ENCODE measurements around the gene KRTAP25-1.

KRTAP25-1 gene, protein sequence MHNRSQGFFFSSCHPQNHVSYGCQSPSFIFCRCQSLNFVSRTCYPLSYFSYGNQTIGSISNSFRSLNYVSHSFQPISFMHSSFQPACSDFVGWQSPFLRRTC

DNA sequence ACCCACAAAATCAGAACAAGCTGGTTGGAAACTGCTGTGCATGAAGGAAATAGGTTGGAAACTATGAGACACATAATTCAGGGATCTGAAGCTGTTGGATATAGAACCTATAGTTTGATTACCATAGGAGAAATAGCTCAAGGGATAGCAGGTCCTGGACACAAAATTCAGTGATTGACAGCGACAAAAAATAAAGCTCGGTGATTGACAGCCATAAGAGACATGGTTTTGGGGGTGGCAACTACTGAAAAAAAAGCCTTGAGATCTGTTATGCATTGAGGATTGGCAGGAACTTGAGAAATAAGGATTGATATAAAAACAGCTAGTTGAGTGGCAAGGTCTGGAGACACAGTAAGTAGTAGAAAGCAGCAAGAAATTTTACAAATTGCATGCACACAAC, at the start of gene KRTAP25-1:
Gene KRTAP25-1 (minus strand): TSS at position 300 of the 400 bp plus-strand sequence. CDS start 24 bp downstream, at position 276.
- DNase-seq, result no peak

DNA sequence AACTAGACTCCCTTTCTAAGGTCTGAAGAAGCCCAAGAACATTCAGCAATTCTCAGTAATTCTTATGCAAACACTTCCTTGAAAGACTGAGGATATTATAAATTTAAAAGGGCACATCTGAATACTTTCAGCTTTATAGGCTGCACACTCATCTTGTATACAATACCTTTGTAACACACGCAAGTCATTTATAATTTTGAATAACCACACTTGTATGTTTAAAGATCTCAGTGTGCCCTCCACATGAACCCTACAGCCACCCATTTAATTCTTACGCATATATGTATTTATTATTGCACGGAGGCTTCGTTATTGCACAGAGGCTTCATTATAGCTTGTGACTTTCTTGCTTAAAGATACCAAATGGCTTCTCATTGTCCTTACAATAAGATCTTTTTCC, 49.4 kb upstream of the KRTAP25-1 start:
- no peak for DNase-seq

DNA sequence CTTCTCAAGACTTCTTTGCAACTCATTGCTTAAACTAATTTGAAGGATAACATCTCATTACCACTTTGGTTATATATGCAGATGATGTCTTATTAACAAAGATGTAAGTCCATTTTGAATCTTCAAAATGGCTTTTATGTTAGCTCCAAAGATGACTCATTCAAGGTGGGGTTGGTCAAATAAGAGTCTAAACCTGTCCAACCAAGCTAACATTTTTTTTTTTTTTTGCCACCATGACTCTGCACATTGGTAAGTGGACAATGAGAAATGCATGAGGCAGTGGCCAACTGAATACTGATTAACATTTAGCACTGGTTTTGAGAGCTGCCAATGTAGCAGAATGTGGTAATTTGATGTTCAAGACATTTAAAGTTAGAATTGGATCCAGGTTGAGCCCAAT, 48.5 kb upstream of the KRTAP25-1 start:
- DNase-seq, result no peak

DNA sequence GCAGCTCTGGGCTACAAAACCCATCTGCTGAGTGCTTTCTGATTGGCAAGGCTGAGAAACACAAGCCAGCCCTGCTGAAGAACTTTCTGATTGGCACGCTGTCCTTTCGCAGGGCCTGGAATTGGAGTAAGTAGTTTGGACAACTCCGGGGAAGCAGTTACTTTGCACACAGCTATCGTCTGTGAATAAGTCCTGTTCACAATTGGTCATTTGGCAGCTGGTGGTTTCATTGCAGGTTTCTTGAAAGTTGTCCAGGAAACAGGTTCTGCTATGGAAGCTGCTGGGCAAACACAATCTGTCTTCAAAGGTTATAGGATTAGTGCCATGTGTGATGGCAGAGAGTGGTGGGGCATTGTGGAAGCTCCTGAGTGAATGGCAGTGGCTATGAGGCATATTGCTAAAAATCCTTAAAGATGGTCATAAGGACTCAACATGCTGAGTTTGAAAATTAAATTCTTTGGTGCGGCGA, 48.0 kb upstream of the KRTAP25-1 start, which contains the start of gene KRTAP27-1:
Gene KRTAP27-1 (minus strand): TSS at position 419 of the 469 bp plus-strand sequence. CDS start 26 bp downstream, at position 393.
- DNase-seq, result no peak

DNA sequence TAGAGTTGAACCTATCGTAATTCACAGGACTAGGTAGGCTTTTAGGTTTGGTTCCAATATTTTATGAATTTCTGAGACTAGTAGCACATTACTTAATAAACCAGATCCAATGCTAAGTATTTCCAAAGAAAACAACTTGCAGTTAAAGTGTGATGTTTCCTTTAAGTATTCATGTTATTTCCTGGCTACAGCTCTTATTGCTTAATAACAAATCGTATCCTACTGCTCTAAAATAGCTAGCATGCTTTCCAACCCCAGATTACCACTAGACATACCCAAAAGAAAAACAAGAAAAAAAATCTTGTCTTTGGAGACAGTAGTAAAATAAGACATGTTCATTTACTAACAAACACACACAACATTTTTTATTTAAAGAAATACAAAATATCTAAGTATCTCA, 47.3 kb upstream of the KRTAP25-1 start:
- no peak for DNase-seq

DNA sequence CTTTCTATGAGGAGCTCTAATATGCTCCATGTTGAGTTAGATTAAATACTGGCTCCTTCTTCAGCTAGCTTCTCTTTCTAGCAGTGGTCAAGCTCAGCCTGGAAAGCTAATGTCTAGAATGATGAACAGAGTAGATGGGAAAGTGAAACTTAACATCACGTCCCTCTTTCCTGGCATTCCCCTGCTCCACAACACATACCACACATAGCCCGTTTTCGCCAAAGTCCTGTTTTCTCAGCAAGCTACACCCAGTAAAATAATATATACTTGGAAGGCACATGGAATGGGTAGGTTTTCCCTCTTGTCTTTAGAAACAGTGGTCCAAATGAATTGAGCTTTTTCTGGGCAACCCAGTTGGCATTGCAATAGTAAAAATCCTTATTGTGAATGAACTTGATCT, 44.4 kb upstream of the KRTAP25-1 start:
- no peak for DNase-seq

DNA sequence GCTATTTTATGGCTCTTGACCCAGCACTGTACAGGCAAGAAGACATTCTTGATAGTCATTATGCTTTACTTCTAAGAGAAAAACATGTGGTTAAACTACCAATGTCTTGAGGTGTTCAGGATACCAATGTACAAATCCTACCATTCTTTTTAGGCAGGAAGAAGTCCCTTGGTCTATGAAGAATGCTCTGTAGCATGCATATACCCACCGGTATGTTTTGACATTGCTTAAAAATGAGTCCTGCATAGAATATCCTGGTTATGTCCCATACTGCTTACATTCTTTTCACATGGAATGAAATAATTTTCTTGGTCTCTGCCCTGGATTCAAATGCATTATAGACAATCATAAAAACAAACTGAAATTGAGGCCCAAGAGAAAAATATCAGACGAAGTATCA, 43.4 kb upstream of the KRTAP25-1 start:
- no peak for DNase-seq

DNA sequence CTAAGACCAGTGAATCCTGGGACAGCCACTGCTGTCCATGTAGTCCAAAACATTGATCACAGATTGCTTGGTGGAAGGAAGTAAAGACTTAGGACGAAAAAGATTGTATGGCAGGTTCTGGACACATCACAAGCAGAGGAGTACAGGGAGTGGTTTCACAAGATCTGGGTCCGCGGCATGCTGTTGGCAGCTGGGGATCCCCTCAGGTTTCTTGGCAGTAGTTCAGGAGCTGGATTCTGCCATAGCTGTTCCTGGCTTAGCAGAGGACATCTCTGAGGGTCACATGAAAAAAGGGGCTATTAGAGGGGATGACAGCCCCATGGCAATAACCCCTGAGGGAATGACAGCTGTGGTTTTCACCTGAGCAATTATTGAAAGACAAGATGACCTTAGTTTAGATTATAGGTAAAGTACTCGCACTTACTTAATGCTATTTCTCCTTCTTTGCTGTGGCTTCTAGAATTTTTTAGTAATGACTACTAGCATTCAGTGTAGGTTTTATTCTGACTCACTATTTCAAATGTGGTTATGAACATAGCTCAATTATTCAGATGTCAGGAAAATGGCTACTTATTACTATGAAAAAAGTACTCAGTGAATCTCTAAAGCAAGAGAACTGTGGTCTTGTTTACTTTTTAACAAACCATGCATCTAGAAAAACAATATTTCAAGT, 40.0 kb upstream of the KRTAP25-1 start:
- DNase-seq, result no peak

DNA sequence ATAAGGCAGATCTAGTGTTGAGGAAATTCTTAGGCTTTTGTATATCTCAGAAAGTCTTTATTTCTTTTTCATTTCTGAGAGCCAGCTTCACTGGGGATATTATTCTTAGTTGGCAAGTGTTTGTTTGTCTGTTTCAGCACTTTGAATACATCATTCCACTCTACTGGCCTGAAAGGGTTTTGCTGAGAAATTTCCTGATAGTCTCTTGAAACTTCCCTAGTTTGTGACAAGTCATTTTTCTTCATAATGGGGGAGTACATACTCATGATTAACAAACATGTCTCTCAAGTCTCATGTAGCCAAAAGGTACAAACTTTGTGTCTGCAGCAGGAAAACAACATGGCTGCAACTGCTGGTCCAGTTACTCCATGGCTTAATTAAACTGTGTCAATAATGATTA, 37.1 kb upstream of the KRTAP25-1 start:
- DNase-seq, result no peak

DNA sequence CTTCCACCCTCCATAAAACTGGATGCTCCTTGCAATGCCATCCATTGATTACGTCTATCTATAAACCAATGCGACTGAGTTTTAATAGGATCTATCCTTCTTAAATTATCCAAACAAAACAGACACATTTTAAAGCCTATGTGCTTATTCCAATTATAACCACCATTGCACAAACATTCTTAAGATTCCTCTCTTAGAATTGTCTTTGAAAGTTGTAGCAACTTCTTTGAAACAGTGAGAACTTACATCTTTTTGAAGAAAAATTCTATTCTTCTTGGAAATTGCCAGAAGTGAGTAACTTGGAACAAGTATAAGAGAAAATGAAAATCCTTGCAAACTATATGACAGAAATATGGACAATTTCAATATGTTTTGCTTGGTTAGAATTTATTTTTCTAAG, 30.9 kb upstream of the KRTAP25-1 start, which contains the start of gene KRTAP26-1:
Gene KRTAP26-1 (minus strand): TSS at position 101 of the 400 bp plus-strand sequence. CDS start 280 bp downstream, outside the sequence.
- no peak for DNase-seq

DNA sequence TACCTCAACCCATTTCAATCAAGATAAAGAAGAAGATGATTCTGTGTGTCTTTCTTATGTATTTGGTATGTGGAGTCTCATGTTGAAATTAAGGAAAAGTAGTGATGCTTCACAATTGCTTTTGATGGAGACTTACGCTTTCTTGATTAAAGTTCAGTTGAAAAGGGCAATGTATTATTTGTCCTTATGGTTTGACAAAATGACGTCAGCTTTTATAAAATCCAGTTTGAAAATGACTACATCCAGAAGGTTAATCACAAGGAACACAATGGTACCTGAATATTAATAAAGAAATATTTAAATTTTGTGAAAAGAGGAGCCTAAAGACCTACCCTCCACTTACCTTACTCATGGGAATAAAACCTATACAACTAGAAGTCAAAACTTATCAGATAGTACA, 26.4 kb upstream of the KRTAP25-1 start:
- DNase-seq, result no peak

DNA sequence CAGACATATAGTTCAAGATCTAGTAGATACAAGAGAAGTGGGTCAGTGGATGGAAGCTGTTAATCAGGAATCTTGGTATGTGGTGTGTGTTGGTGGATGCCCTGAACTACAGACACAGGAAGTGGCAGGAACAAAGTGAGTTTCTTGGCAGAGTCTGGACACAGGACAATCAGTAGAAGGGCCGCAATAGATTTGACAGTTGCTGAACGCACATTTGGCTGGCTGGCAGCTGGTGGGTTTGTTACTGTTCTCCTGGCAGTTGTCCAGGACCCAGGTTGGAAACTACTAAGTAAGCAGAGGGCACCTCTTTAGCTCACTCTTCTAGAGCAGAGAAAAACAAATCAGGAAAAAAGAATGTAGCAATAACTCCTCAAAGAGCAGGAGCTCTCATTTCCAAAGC, 17.6 kb upstream of the KRTAP25-1 start:
- no peak for DNase-seq

DNA sequence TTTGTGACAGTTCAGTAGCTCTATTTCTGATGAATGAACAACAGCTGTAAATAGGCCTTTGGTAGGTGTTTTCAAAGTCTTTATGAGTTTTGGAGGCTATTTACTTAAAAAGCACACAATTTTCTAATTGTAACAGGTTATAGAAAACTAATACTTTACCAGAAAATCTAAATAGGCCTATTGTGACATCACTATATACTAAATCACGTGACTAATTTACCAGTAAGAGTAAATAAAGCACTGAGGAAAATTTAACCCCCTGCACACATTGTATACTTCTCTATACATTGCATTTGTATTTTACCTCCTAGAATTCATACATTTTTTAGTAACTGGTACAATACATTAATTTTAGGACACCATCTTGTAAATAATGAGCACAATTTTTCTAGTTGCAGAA, 15.8 kb upstream of the KRTAP25-1 start:
- no peak for DNase-seq

DNA sequence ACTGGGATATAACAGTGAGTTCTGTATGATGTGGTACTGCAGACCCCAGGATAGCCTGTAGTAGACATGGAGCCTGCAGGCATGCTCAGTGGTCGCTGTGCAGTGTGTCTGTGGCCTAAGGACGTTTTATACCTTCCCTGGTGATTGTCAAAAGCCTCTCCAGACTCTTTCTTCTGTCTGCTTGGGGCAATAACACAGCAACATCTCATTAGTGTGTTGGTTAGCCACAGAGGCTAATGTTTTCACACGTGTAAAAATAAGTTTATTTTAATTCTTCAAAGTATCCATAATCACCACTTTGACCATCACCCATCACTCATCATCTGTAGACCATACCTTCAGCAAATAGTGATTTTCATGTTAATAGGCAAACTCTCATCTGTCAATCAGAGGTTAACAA, 6.5 kb downstream of the KRTAP25-1 start, which contains the start of gene KRTAP24-1:
Gene KRTAP24-1 (minus strand): TSS at position 101 of the 400 bp plus-strand sequence. CDS start 18 bp downstream, at position 83.
- DNase-seq, result no peak

DNA sequence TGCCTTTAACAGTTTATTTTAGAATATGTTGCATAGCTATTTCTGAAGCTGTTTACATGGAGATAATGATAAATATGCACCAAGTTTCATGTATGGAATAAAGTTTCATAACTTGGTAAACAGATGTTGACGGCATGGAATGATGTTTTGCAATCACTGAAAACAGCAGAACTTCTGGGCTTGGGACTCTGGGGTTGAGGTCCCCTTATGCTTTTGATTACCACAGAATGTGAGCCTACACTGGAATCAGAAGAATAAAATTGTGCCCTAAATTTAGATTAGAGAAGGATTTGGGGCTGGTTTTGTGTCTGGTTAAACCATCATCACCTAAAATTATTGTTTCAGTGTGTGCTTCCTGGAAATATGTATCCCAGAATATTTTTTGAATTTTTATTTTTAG, 17.7 kb downstream of the KRTAP25-1 start:
- no peak for DNase-seq

DNA sequence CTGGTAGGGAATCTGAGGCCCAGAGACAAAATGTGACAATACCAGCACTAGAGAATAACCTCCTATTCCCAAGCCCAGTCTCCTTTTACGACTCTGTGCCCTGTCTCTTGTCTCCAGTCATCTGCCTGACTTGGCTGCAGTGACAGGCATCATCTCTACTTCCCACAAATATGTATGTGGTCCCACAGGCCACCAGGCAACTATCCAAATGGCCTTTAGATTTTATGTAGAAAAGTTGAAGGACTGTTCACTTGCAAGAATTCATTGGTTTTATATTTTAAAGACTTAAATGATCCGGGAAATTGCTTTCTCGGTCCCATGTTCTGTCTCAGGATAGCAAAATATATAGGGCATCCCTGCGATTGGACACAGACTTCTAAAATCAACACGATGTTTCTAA, 18.2 kb downstream of the KRTAP25-1 start:
- DNase-seq, result no peak

DNA sequence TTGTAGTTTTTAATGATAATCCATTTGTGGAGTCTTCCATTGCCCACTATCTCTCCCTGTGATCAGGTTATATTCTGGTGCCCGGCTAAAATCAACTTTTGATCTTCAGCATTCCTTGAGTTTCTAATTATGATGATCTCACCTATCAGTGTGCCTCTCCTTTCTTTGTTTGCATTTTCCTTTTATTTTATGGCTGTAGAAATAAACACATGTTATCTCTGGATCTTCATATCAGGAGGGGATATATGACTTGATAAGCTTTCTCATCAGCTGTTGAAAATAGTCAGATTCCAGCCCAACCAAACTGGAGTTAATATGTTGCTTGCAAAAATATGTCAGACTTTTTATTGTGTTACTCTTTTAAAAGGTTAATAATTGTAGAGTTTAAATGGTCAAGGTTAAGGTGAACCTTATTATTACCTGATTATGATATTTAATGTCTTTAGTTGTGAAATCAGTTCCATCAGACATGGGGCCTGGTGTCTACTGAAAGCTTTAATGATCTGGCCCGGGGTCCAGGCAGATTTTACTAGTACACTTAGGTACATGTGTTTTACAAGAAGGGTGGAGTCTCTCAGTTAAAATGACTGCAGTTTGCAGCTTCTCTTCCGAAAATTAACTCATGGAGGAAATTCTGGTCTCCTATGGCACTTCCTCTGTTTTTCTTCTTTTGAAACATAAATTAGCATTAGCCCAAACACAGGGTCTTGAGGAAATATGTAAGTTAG, 19.3 kb downstream of the KRTAP25-1 start:
- no peak for DNase-seq

DNA sequence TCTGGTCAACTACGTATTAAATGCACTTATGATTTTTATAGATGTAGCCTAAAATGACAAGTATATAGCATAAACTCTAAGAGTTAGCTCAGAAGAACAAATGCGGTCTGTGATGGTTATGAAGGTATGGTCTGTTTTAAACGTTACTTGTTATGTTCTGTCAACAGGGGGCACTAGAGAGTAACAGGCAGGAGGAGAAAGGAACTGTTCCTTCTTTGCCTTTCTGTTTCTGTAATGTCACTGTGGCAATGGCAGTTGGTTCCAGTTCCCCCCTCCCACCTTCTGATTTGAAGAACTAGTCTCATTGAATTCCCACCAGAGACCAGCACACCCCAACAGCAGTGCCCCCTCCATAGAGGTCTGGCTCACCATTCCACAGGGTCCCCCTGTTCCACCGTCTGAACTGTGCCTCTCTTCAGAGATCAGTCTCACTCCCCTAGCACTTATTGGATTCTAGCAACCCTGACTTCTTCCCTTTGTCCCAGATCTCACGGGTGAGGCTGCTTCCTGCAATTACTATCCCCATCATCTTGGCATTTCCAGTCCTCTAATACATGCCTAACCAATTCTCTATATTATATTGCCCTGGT, 20.6 kb downstream of the KRTAP25-1 start:
- DNase-seq, result no peak

DNA sequence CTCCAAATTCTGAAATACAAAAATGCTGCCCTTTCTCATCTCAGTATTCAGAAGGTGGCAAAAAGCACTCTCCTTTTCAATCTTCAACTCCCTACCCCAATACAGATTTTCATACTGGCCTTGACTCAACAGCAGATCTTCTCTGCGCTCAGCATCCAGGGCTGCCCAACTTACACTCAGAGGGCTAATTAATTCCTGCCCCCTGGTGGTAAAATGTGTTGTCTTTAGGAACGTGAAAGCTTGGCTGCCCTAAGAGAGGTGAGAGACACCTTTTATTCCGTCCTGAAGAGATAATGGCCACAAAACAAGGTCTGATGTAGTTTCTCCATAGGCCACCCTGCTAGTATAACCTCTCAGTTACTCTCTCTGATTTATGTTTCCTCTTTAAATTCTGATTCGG, 31.5 kb downstream of the KRTAP25-1 start:
- no peak for DNase-seq

DNA sequence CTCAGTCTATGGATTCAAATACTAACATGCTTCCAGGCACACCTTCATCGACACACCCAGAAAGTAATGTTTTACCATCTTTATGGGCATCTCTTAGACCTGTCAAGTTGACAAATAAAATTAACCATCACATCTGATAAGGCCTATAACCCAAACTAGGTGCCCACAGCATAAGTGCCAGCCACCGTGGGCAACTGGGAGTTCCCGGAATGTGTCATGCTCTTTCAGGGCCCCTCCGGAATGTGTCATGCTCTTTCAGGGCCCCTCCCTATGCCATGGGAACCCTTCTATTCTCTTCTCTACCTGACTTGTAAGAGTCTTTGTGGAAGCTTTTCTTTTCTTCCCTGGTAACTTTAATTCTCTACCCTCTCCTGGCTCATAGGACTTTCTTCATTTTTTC, 33.2 kb downstream of the KRTAP25-1 start:
- DNase-seq, result no peak

DNA sequence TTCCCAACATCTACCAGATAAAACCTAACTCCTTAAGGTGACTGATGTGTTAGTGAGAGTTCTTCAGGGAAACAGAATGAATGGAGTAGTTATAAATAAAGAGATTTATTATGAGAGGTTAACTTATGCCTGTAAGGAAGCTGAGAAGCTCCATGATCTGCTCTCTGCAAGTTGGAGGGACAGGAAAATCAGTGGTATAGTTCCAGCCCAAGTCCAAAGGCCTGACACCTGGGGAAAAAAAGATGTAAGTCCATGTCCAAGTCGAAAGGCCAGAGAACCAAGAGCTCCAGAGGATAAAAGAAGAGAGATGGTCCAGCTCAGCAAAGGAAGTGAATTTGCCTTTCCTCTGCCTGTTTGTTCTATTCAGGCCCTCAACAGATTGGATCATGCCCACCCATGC, 33.6 kb downstream of the KRTAP25-1 start:
- no peak for DNase-seq

DNA sequence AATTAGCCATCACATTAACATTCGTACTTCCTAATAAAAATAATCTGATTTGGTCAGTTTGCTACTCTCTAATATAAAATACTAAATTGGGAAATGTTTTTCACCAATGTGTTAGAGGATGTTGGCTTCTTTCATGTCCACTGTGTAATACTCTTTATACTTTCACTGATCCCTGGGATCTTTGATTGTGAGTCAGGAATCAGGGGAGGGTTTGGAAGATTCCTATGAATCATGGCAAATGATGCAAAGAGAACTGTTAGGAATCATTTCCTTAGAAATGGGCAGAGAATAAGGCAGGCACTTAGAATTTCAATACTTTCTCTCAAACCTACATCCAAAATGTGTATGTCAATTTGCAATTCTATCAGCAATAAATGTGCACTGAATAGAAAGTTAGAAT, 37.5 kb downstream of the KRTAP25-1 start:
- DNase-seq, result no peak
